ENCODE measurements around the gene PRPF40B.

Gene PRPF40B

GRCh38 chr12:49623142-49623904, at the start of gene PRPF40B:
Gene PRPF40B (plus strand): TSS chr12:49623561. CDS start chr12:49623591, 30 bp downstream.
- peak; percentile 78 to 92 for DNase-seq (ENCODE audit: low spot score in 2 of 2)
- peaks cover 20% of the 10 kb centered on the region for H3K4me1 ChIP-seq
- H3K9me3 ChIP-seq: no peaks in the 10 kb centered on the region
- H3K4me3 ChIP-seq: peak within 1 kb of the TSS; percentile 37
- H3K27me3 ChIP-seq (ENCODE audit: low read depth): no peaks in the 10 kb centered on the region
- H3K36me3 ChIP-seq (replicated peaks): no peaks in the 10 kb centered on the region
- in situ Hi-C loops (cut with MboI; ENCODE audit: low sequenced_read_pairs): no loop called here

- Histone ChIP-seq H3K9me3 (no peaks in the 10 kb centered on the region), H3K4me3 (no peak overlapping the region), H3K27me3 (ENCODE audit: low read depth) (no peaks in the 10 kb centered on the region), H3K4me1 (peaks cover 2% of the 10 kb centered on the region), H3K36me3 (replicated peaks) (peaks cover 9% of the 10 kb centered on the region)
- no peak for DNase-seq (ENCODE audit: low spot score in 2 of 2)
- in situ Hi-C loops (cut with MboI; ENCODE audit: low sequenced_read_pairs): no loop called here
Observed at GRCh38 chr12:49577589-49578315, 45.6 kb upstream of the PRPF40B start.

- Histone ChIP-seq H3K36me3 (replicated peaks) (peaks cover 15% of the 10 kb centered on the region), H3K4me1 (peaks cover 2% of the 10 kb centered on the region), H3K9me3 (no peaks in the 10 kb centered on the region), H3K27me3 (ENCODE audit: low read depth) (no peaks in the 10 kb centered on the region), H3K4me3 (no peak overlapping the region)
- in situ Hi-C loops (cut with MboI; ENCODE audit: low sequenced_read_pairs): no loop called here
- DNase-seq (ENCODE audit: low spot score in 2 of 2): peak; percentile 60 to 65
Observed at GRCh38 chr12:49578471-49579112, 44.8 kb upstream of the PRPF40B start.

GRCh38 chr12:49580572-49581535, 42.5 kb upstream of the PRPF40B start:
- no peaks in the 10 kb centered on the region for H3K9me3 ChIP-seq
- no peak overlapping the region for H3K4me3 ChIP-seq
- peaks cover 2% of the 10 kb centered on the region for H3K4me1 ChIP-seq
- in situ Hi-C loops (cut with MboI; ENCODE audit: low sequenced_read_pairs): no loop called here
- H3K27me3 ChIP-seq (ENCODE audit: low read depth): no peaks in the 10 kb centered on the region
- H3K36me3 ChIP-seq (replicated peaks): peaks cover 9% of the 10 kb centered on the region
- peak; percentile 78 to 89 for DNase-seq (ENCODE audit: low spot score in 2 of 2)

- H3K4me1 ChIP-seq: peaks cover 2% of the 10 kb centered on the region
- peaks cover 9% of the 10 kb centered on the region for H3K36me3 ChIP-seq (replicated peaks)
- DNase-seq (ENCODE audit: low spot score in 2 of 2): no peak
- no peaks in the 10 kb centered on the region for H3K9me3 ChIP-seq
- H3K27me3 ChIP-seq (ENCODE audit: low read depth): no peaks in the 10 kb centered on the region
- no peak overlapping the region for H3K4me3 ChIP-seq
- in situ Hi-C loops (cut with MboI; ENCODE audit: low sequenced_read_pairs): no loop called here
Observed at GRCh38 chr12:49582201-49582600, 41.2 kb upstream of the PRPF40B start.

- no peak for DNase-seq (ENCODE audit: low spot score in 2 of 2)
- Histone ChIP-seq H3K36me3 (replicated peaks) (peaks cover 9% of the 10 kb centered on the region), H3K4me3 (no peak overlapping the region), H3K27me3 (ENCODE audit: low read depth) (no peaks in the 10 kb centered on the region), H3K4me1 (peaks cover 2% of the 10 kb centered on the region), H3K9me3 (no peaks in the 10 kb centered on the region)
- in situ Hi-C loops (cut with MboI; ENCODE audit: low sequenced_read_pairs): no loop called here
Observed at GRCh38 chr12:49582850-49583249, 40.5 kb upstream of the PRPF40B start.

GRCh38 chr12:49583366-49584094, 39.8 kb upstream of the PRPF40B start:
- in situ Hi-C loops (cut with MboI; ENCODE audit: low sequenced_read_pairs): no loop called here
- peaks cover 9% of the 10 kb centered on the region for H3K36me3 ChIP-seq (replicated peaks)
- H3K4me3 ChIP-seq: no peak overlapping the region
- DNase-seq (ENCODE audit: low spot score in 2 of 2): no peak
- H3K4me1 ChIP-seq: peaks cover 2% of the 10 kb centered on the region
- H3K27me3 ChIP-seq (ENCODE audit: low read depth): no peaks in the 10 kb centered on the region
- no peaks in the 10 kb centered on the region for H3K9me3 ChIP-seq

GRCh38 chr12:49584591-49584990, 38.8 kb upstream of the PRPF40B start:
- in situ Hi-C loops (cut with MboI; ENCODE audit: low sequenced_read_pairs): no loop called here
- no peaks in the 10 kb centered on the region for H3K27me3 ChIP-seq (ENCODE audit: low read depth)
- H3K9me3 ChIP-seq: no peaks in the 10 kb centered on the region
- no peak overlapping the region for H3K4me3 ChIP-seq
- DNase-seq (ENCODE audit: low spot score in 2 of 2): no peak
- no peaks in the 10 kb centered on the region for H3K4me1 ChIP-seq
- H3K36me3 ChIP-seq (replicated peaks): peaks cover 9% of the 10 kb centered on the region

- Histone ChIP-seq H3K36me3 (replicated peaks) (peaks cover 9% of the 10 kb centered on the region), H3K4me1 (no peaks in the 10 kb centered on the region), H3K4me3 (no peak overlapping the region), H3K9me3 (no peaks in the 10 kb centered on the region), H3K27me3 (ENCODE audit: low read depth) (no peaks in the 10 kb centered on the region)
- DNase-seq (ENCODE audit: low spot score in 2 of 2): no peak
- in situ Hi-C loops (cut with MboI; ENCODE audit: low sequenced_read_pairs): no loop called here
Observed at GRCh38 chr12:49585477-49586459, 37.6 kb upstream of the PRPF40B start.

- Histone ChIP-seq H3K27me3 (ENCODE audit: low read depth) (no peaks in the 10 kb centered on the region), H3K36me3 (replicated peaks) (peaks cover 9% of the 10 kb centered on the region), H3K4me1 (no peaks in the 10 kb centered on the region), H3K4me3 (no peak overlapping the region), H3K9me3 (no peaks in the 10 kb centered on the region)
- in situ Hi-C loops (cut with MboI; ENCODE audit: low sequenced_read_pairs): no loop called here
- no peak for DNase-seq (ENCODE audit: low spot score in 2 of 2)
Observed at GRCh38 chr12:49587174-49587908, 36.0 kb upstream of the PRPF40B start.

- no peaks in the 10 kb centered on the region for H3K4me1 ChIP-seq
- no peak for DNase-seq (ENCODE audit: low spot score in 2 of 2)
- no peak overlapping the region for H3K4me3 ChIP-seq
- H3K36me3 ChIP-seq (replicated peaks): peaks cover 6% of the 10 kb centered on the region
- H3K27me3 ChIP-seq (ENCODE audit: low read depth): no peaks in the 10 kb centered on the region
- no peaks in the 10 kb centered on the region for H3K9me3 ChIP-seq
- in situ Hi-C loops (cut with MboI; ENCODE audit: low sequenced_read_pairs): no loop called here
Observed at GRCh38 chr12:49588281-49588680, 35.1 kb upstream of the PRPF40B start.

Measured in HAP-1 (cell line).